Brain pericyte (primary cell): ENCODE measurements around the gene COX7A2.

ENCODE experiments used
- DNase-seq: peaks from one replicate; pipeline ENCODE4 v3.0.0-alpha.2; 2012; ENCODE audit warnings: low read depth, low spot score

Gene COX7A2

GRCh38 chr6:75201021-75201420 is 42.6 kb downstream of the COX7A2 start:
- no peak for DNase-seq

GRCh38 chr6:75199889-75200288 is 43.7 kb downstream of the COX7A2 start:
- no peak for DNase-seq

GRCh38 chr6:75196081-75196687 is 47.4 kb downstream of the COX7A2 start:
- no peak for DNase-seq

GRCh38 chr6:75188221-75188925 is 55.2 kb downstream of the COX7A2 start:
- DNase-seq, result no peak
